H9 (cell line): Measurements from ENCODE around the gene CIB4. TPM values are rescaled to one million over a fixed set of nuclear protein-coding genes. Genes with fewer than 3 reads are reported as not detected.

Experiments used
- DNase-seq: peaks from one replicate; pipeline ENCODE4 v3.0.0-alpha.2; 2017
- H2AFZ ChIP-seq: one replicate; pipeline ENCODE4 v1.6.1; 2013; ENCODE audit warnings: mild to moderate bottlenecking, low read length, control low read depth, moderate library complexity
- H2AK5ac ChIP-seq: 2 replicates; pipeline ENCODE4 v1.6.1; 2013; ENCODE audit warnings: low read length, control low read depth, mixed read lengths; ENCODE audit not compliant: insufficient read length
- H2BK120ac ChIP-seq: one replicate; pipeline ENCODE4 v1.6.1; 2013; ENCODE audit warnings: low read depth, mild to moderate bottlenecking, low read length, control low read depth, inconsistent platforms; ENCODE audit not compliant: poor library complexity, severe bottlenecking
- H2BK12ac ChIP-seq: 2 replicates; pipeline ENCODE4 v1.6.1; 2013; ENCODE audit warnings: low read length, control low read depth, mixed read lengths, low read depth; ENCODE audit not compliant: insufficient read length
- H2BK15ac ChIP-seq: 2 replicates; pipeline ENCODE4 v1.6.1; 2013; ENCODE audit warnings: low read depth, low read length, control low read depth
- H2BK20ac ChIP-seq: one replicate; pipeline ENCODE4 v1.6.1; 2013; ENCODE audit warnings: low read depth, mild to moderate bottlenecking, low read length, control low read depth, inconsistent platforms; ENCODE audit not compliant: poor library complexity, severe bottlenecking
- H2BK5ac ChIP-seq: 2 replicates; pipeline ENCODE4 v1.6.1; 2013; ENCODE audit warnings: low read length, control low read depth, mixed read lengths; ENCODE audit not compliant: insufficient read length
- H3K14ac ChIP-seq: 2 replicates; pipeline ENCODE4 v1.6.1; 2013; ENCODE audit warnings: low read length, control low read depth; ENCODE audit not compliant: insufficient read depth
- H3K18ac ChIP-seq: 2 replicates; pipeline ENCODE4 v1.6.1; 2013; ENCODE audit warnings: low read depth, mild to moderate bottlenecking, mixed read lengths, low read length, control low read depth; ENCODE audit not compliant: insufficient read length
- H3K23ac ChIP-seq: 2 replicates; pipeline ENCODE4 v1.6.1; 2013; ENCODE audit warnings: low read length, control low read depth, mixed read lengths, low read depth; ENCODE audit not compliant: insufficient read length
- H3K23me2 ChIP-seq: 2 replicates; pipeline ENCODE4 v1.6.1; 2013; ENCODE audit warnings: low read depth, mild to moderate bottlenecking, mixed read lengths, low read length, control low read depth; ENCODE audit not compliant: insufficient read length, poor library complexity, severe bottlenecking
- H3K27ac ChIP-seq: 2 replicates; pipeline ENCODE4 v1.5.1; 2013; ENCODE audit warnings: low read length, control low read depth, mixed read lengths, low read depth; ENCODE audit not compliant: insufficient read length
- H3K27me3 ChIP-seq: 2 replicates; pipeline ENCODE4 v1.6.1; 2013; ENCODE audit warnings: low read length, control low read depth, inconsistent platforms; ENCODE audit not compliant: insufficient read depth
- H3K4ac ChIP-seq: 2 replicates; pipeline ENCODE4 v1.6.1; 2013; ENCODE audit warnings: low read depth, mild to moderate bottlenecking, control low read depth, inconsistent platforms, low read length, moderate library complexity
- H3K4me1 ChIP-seq: 2 replicates; pipeline ENCODE4 v1.6.1; 2013; ENCODE audit warnings: low read length, control low read depth, inconsistent platforms; ENCODE audit not compliant: insufficient read depth
- H3K4me2 ChIP-seq: 2 replicates; pipeline ENCODE4 v1.6.1; 2013; ENCODE audit warnings: low read length, control low read depth, mixed read lengths; ENCODE audit not compliant: insufficient read length, insufficient read depth
- H3K56ac ChIP-seq: 2 replicates; pipeline ENCODE4 v1.6.1; 2013; ENCODE audit warnings: low read depth, mild to moderate bottlenecking, mixed read lengths, low read length, control low read depth; ENCODE audit not compliant: insufficient read length
- H3K79me1 ChIP-seq: 2 replicates; pipeline ENCODE4 v1.6.1; 2013; ENCODE audit warnings: low read depth, mild to moderate bottlenecking, moderate library complexity, low read length, control low read depth, inconsistent platforms; ENCODE audit not compliant: insufficient read depth, poor library complexity, severe bottlenecking
- H3K79me2 ChIP-seq: 2 replicates; pipeline ENCODE4 v1.6.1; 2013; ENCODE audit warnings: low read length, control low read depth, inconsistent platforms; ENCODE audit not compliant: insufficient read depth
- H3K9ac ChIP-seq: 2 replicates; pipeline ENCODE4 v1.6.1; 2013; ENCODE audit warnings: low read length, control low read depth, mixed read lengths; ENCODE audit not compliant: insufficient read length; ENCODE audit errors: extremely low read depth
- H3K9me3 ChIP-seq: one replicate; pipeline ENCODE4 v1.6.1; 2013; ENCODE audit warnings: low read depth, low read length, inconsistent platforms; ENCODE audit not compliant: control insufficient read depth
- H3T11ph ChIP-seq: one replicate; pipeline ENCODE4 v1.6.1; 2013; ENCODE audit warnings: mild to moderate bottlenecking, low read length, control low read depth, inconsistent platforms
- H4K20me1 ChIP-seq: one replicate; pipeline ENCODE4 v1.6.1; 2013; ENCODE audit not compliant: control insufficient read depth, insufficient read length, insufficient read depth
- H4K5ac ChIP-seq: 2 replicates; pipeline ENCODE4 v1.6.1; 2013; ENCODE audit warnings: low read depth, mild to moderate bottlenecking, mixed read lengths, low read length, control low read depth; ENCODE audit not compliant: insufficient read length
- H4K8ac ChIP-seq: replicated peaks from 2 replicates; pipeline ENCODE4 v1.6.1; 2013; ENCODE audit warnings: low read length, control low read depth, mixed read lengths, low read depth; ENCODE audit not compliant: insufficient read length
- H4K91ac ChIP-seq: 2 replicates; pipeline ENCODE4 v1.6.1; 2013; ENCODE audit warnings: low read depth, mild to moderate bottlenecking, moderate library complexity, mixed read lengths, low read length, control low read depth; ENCODE audit not compliant: insufficient read length
- H3K27ac Mint-ChIP-seq, 3 experiments: 2 replicates in 2 of 3; 3 replicates in 1 of 3; pipeline ENCODE4 v1.8.0; 2020 to 2021; ENCODE audit warnings: mixed read lengths in 3 of 3, mild to moderate bottlenecking in 1 of 3, moderate library complexity in 1 of 3
- H3K27me3 Mint-ChIP-seq: 2 replicates; pipeline ENCODE4 v1.8.0; 2021; ENCODE audit warnings: low read depth, mild to moderate bottlenecking, moderate library complexity, mixed read lengths
- H3K36me3 Mint-ChIP-seq, 3 experiments: 2 replicates in 2 of 3; 3 replicates in 1 of 3; pipeline ENCODE4 v1.8.0; 2020 to 2021; ENCODE audit warnings: low read depth in 3 of 3, mixed read lengths in 3 of 3; ENCODE audit not compliant: insufficient read depth in 1 of 3
- H3K4me1 Mint-ChIP-seq, 2 experiments: 2 replicates each; pipeline ENCODE4 v1.8.0; 2020; ENCODE audit warnings: mixed read lengths in 2 of 2
- H3K4me3 Mint-ChIP-seq, 2 experiments: 2 replicates in 1 of 2; 3 replicates in 1 of 2; pipeline ENCODE4 v1.8.0; 2020 to 2021; ENCODE audit warnings: mild to moderate bottlenecking in 2 of 2, mixed read lengths in 2 of 2, moderate library complexity in 1 of 2
- H3K9me3 Mint-ChIP-seq, 2 experiments: 2 replicates in 1 of 2; 3 replicates in 1 of 2; pipeline ENCODE4 v1.8.0; 2020; ENCODE audit warnings: mild to moderate bottlenecking in 2 of 2, mixed read lengths in 2 of 2, moderate library complexity in 1 of 2
- WGBS: extraction: QIAGEN DNeasy Blood & Tissue Kit; methylation state at CpG from one replicate; pipeline ENCODE4 v1.1.7; 2013; ENCODE audit warnings: missing lambda C conversion rate, low lambda C conversion rate, mixed read lengths; ENCODE audit not compliant: insufficient read length; ENCODE audit errors: extremely low coverage; 5-methylcytosine and 5-hydroxymethylcytosine counted together
- total RNA-seq: library from RNA; stranded (reverse); gene quantifications from 2 replicates; pipeline ENCODE4 v1.2.1, GENCODE V29; 2021
- TF ChIP-seq, protein P1 (sequence below): fragments of 200-600 bp; sonication (generic); conservative IDR thresholded peaks from 3 replicates; pipeline ENCODE4 v1.8.0; 2021; ENCODE audit warnings: antibody characterized with exemption, mild to moderate bottlenecking

Gene CIB4
- total RNA-seq, 1 experiment from 2014 or later, result not detected

DNA sequence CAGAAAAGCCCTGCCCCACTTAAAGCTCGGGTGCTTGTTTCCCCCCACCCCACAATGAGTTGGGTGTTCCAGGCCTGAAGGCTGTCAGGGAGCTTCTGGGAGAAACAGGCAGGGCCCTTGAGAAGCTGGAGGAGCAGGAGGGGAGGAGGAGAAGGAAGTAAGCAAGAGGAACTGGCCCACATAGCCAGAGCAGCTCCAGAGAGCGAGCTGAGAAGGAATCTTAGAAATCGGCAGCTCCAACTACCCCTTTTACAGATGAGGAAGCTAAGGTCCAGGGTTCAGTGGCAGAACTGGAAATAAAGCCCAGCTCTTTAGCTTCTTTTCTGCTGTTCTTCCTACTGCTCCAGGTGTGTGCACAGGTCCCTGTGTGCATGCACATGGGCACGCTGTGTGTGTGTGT is 38.7 kb upstream of the CIB4 start:
- Histone ChIP-seq H3K9ac (no peak overlapping the region), H3K4me1 (no peaks in the 10 kb centered on the region), H3K9me3 (no peaks in the 10 kb centered on the region), H3K79me2 (no peaks in the 10 kb centered on the region), H3K23me2 (no peaks in the 10 kb centered on the region), H4K91ac (no peak overlapping the region), H3K18ac (no peak overlapping the region), H3K56ac (no peak overlapping the region), H3K4me2 (no peak overlapping the region), H3K23ac (no peak overlapping the region), H4K20me1 (no peaks in the 10 kb centered on the region), H3K27ac (no peak overlapping the region), H2BK5ac (no peak overlapping the region), H2BK120ac (no peak overlapping the region), H2AK5ac (no peak overlapping the region), H2AFZ (no peak overlapping the region), H3K14ac (no peak overlapping the region), H2BK12ac (no peak overlapping the region), H3K27me3 (no peaks in the 10 kb centered on the region), H4K5ac (no peak overlapping the region), H3T11ph (no peak overlapping the region), H3K79me1 (no peaks in the 10 kb centered on the region), H2BK20ac (no peak overlapping the region), H3K4ac (no peak overlapping the region), H2BK15ac (no peak overlapping the region), H4K8ac (no peak overlapping the region)
- Mint-ChIP-seq H3K36me3 (peaks cover 0 to 7% (median 7%) of the 10 kb centered on the region in 3 experiments; a peak in 3 of 7 replicates), H3K27ac (no peak overlapping the region), H3K9me3 (peaks cover 8 to 13% of the 10 kb centered on the region in 2 experiments; a peak in 3 of 5 replicates), H3K27me3 (peaks cover 53% of the 10 kb centered on the region), H3K4me3 (no peak overlapping the region), H3K4me1 (no peaks in the 10 kb centered on the region)
- WGBS, result no CpG with 5 or more reads among the region's 4 CpGs
- no peak for DNase-seq
- TF ChIP-seq, protein P1, sequence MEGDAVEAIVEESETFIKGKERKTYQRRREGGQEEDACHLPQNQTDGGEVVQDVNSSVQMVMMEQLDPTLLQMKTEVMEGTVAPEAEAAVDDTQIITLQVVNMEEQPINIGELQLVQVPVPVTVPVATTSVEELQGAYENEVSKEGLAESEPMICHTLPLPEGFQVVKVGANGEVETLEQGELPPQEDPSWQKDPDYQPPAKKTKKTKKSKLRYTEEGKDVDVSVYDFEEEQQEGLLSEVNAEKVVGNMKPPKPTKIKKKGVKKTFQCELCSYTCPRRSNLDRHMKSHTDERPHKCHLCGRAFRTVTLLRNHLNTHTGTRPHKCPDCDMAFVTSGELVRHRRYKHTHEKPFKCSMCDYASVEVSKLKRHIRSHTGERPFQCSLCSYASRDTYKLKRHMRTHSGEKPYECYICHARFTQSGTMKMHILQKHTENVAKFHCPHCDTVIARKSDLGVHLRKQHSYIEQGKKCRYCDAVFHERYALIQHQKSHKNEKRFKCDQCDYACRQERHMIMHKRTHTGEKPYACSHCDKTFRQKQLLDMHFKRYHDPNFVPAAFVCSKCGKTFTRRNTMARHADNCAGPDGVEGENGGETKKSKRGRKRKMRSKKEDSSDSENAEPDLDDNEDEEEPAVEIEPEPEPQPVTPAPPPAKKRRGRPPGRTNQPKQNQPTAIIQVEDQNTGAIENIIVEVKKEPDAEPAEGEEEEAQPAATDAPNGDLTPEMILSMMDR, result no peak
